ENCODE results near the gene TMEM117. TPM values are rescaled to one million over a fixed set of nuclear protein-coding genes. Genes with fewer than 3 reads are reported as not detected.

The TMEM117 gene
- total and polyA plus RNA-seq, 7 donors = 2.3 to 21.4 (median 17.5) TPM

DNA sequence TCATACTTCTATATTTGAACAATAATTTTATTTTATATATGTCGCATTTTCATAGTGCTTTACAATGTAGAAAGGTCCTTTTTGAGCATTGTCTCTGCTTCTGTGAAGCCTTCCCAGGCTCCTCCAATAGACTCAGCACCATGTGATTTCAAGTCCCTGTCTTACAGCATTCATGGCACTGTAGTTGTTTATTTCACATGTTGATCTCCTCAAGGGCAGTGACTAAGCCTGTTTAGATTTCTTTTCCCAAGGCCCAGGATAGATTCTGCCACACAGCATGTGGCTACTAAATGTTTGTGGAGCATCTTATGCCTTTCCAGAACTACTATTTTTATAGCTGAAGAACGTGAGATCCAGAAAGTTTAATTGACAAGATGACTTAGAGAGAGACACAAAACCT, 391.7 kb downstream of the TMEM117 start:
- no peak for TF ChIP-seq EP300 (IDR thresholded peaks at IDR 0.05)
- TF ChIP-seq, protein P1, sequence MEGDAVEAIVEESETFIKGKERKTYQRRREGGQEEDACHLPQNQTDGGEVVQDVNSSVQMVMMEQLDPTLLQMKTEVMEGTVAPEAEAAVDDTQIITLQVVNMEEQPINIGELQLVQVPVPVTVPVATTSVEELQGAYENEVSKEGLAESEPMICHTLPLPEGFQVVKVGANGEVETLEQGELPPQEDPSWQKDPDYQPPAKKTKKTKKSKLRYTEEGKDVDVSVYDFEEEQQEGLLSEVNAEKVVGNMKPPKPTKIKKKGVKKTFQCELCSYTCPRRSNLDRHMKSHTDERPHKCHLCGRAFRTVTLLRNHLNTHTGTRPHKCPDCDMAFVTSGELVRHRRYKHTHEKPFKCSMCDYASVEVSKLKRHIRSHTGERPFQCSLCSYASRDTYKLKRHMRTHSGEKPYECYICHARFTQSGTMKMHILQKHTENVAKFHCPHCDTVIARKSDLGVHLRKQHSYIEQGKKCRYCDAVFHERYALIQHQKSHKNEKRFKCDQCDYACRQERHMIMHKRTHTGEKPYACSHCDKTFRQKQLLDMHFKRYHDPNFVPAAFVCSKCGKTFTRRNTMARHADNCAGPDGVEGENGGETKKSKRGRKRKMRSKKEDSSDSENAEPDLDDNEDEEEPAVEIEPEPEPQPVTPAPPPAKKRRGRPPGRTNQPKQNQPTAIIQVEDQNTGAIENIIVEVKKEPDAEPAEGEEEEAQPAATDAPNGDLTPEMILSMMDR (IDR thresholded peaks at IDR 0.05) = no peak
- TF ChIP-seq POLR2A (IDR thresholded peaks at IDR 0.05) = no peak
- no peak for TF ChIP-seq POLR2AphosphoS5 (IDR thresholded peaks at IDR 0.05)
- intact Hi-C loops (cut with DNase I) = no loop called here
- Histone ChIP-seq H3K4me1 (no peaks in the 10 kb centered on the region), H3K36me3 (no peaks in the 10 kb centered on the region), H3K9me3 (no peaks in the 10 kb centered on the region), H3K4me3 (no peak overlapping the region), H3K27ac (no peak overlapping the region), H3K27me3 (no peaks in the 10 kb centered on the region)
- 77 to 85% methylated on average over 2 of the region's 2 CpGs for WGBS, 2 donors
- DNase-seq = no peak

- no peaks in the 10 kb centered on the region for H3K27me3 ChIP-seq
- WGBS, 2 donors = 82 to 89% methylated on average over 4 of the region's 4 CpGs
- no peak overlapping the region for H3K27ac ChIP-seq
- H3K9me3 ChIP-seq = no peaks in the 10 kb centered on the region
- no peaks in the 10 kb centered on the region for H3K4me1 ChIP-seq
- no peak for DNase-seq
- no peaks in the 10 kb centered on the region for H3K36me3 ChIP-seq
- intact Hi-C loops (cut with DNase I) = no loop called here
- no peak overlapping the region for H3K4me3 ChIP-seq
- TF ChIP-seq, protein P1 (IDR thresholded peaks at IDR 0.05) = no peak
- TF ChIP-seq EP300 (IDR thresholded peaks at IDR 0.05) = no peak
Observed at GRCh38 chr12:44229846-44230245, 394.0 kb downstream of the TMEM117 start.

DNA sequence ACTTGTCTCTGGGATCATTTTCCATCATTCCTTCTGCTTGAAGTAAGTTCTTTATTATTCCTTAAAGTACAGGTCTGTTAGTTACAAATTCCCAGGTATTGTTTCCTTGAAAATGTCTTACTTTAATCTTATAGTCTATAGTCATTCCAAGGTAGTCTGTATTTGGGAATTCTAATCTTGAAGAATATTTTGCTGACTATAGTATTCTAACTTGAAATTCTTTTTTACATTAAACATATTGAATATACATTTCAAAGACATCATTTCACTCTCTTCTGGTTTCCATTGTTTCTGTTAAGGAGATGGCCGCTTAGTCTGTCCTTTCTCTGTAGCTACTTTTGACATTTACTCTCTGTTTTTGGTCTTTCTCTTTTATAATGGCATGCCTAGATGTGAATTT, 399.8 kb downstream of the TMEM117 start:
- 100% methylated on average over 1 of the region's 1 CpG for WGBS, 2 donors

GRCh38 chr12:44240186-44240585, 404.3 kb downstream of the TMEM117 start:
- intact Hi-C loops (cut with DNase I) = no loop called here
- 74 to 91% methylated on average over 2 of the region's 2 CpGs for WGBS, 2 donors

More for the DNA sequence above, 399.8 kb downstream of the TMEM117 start:
- no peak for TF ChIP-seq EP300 (IDR thresholded peaks at IDR 0.05)
- no peak for TF ChIP-seq POLR2AphosphoS5 (IDR thresholded peaks at IDR 0.05)
- TF ChIP-seq, protein P1 (IDR thresholded peaks at IDR 0.05) = no peak
- no peak for TF ChIP-seq POLR2A (IDR thresholded peaks at IDR 0.05)
- Histone ChIP-seq H3K9me3 (no peaks in the 10 kb centered on the region), H3K4me3 (no peak overlapping the region), H3K27ac (no peak overlapping the region), H3K36me3 (no peaks in the 10 kb centered on the region), H3K27me3 (no peaks in the 10 kb centered on the region), H3K4me1 (no peaks in the 10 kb centered on the region)
- no peak for DNase-seq
- intact Hi-C loops (cut with DNase I) = no loop called here

More at GRCh38 chr12:44240186-44240585, 404.3 kb downstream of the TMEM117 start:
- Histone ChIP-seq H3K27me3 (no peaks in the 10 kb centered on the region), H3K27ac (no peak overlapping the region), H3K36me3 (no peaks in the 10 kb centered on the region), H3K4me1 (no peaks in the 10 kb centered on the region), H3K4me3 (no peak overlapping the region), H3K9me3 (peaks cover 0 to 3% (median 0%) of the 10 kb centered on the region in 4 donors)
- TF ChIP-seq EP300 (IDR thresholded peaks at IDR 0.05) = no peak
- TF ChIP-seq POLR2A (IDR thresholded peaks at IDR 0.05) = no peak
- TF ChIP-seq POLR2AphosphoS5 (IDR thresholded peaks at IDR 0.05) = no peak
- TF ChIP-seq, protein P1 (IDR thresholded peaks at IDR 0.05) = no peak
- DNase-seq = no peak

Data from sigmoid colon (tissue), 7 donors.